Endothelial cell (in vitro differentiated cells): ENCODE measurements around the gene CENPE. TPM values are rescaled to one million over a fixed set of nuclear protein-coding genes. Genes with fewer than 3 reads are reported as not detected.

Source experiments
- DNase-seq: peaks from one replicate; pipeline ENCODE4 v3.0.0; 2021; ENCODE audit warnings: low spot score
- H3K27ac Mint-ChIP-seq: one replicate; pipeline ENCODE4 v1.8.0; 2021; ENCODE audit warnings: mixed read lengths, inconsistent platforms; ENCODE audit not compliant: unreplicated experiment
- H3K27me3 Mint-ChIP-seq: one replicate; pipeline ENCODE4 v1.8.0; 2021; ENCODE audit warnings: mild to moderate bottlenecking, moderate library complexity, mixed read lengths, inconsistent platforms; ENCODE audit not compliant: unreplicated experiment
- H3K36me3 Mint-ChIP-seq: one replicate; pipeline ENCODE4 v1.8.0; 2021; ENCODE audit warnings: mild to moderate bottlenecking, low read depth, mixed read lengths, inconsistent platforms; ENCODE audit not compliant: unreplicated experiment
- H3K4me1 Mint-ChIP-seq: one replicate; pipeline ENCODE4 v1.8.0; 2021; ENCODE audit warnings: mild to moderate bottlenecking, mixed read lengths, inconsistent platforms; ENCODE audit not compliant: unreplicated experiment
- H3K4me3 Mint-ChIP-seq: one replicate; pipeline ENCODE4 v1.8.0; 2021; ENCODE audit warnings: mild to moderate bottlenecking, mixed read lengths, inconsistent platforms; ENCODE audit not compliant: unreplicated experiment
- H3K9me3 Mint-ChIP-seq: one replicate; pipeline ENCODE4 v1.8.0; 2021; ENCODE audit warnings: mixed read lengths, inconsistent platforms; ENCODE audit not compliant: unreplicated experiment
- CTCF ChIP-seq: fragments of 200-600 bp; sonication (generic); IDR thresholded peaks from one replicate; pipeline ENCODE4 v1.5.0; 2021; ENCODE audit warnings: antibody characterized with exemption; ENCODE audit not compliant: unreplicated experiment
- total RNA-seq: library from RNA; stranded (reverse); fragmentation: NEBNext Ultra II Directional; extraction: Animal tissue kit (Norgen Biotek cat#: 25700); gene quantifications from one replicate; pipeline ENCODE4 v1.2.1, GENCODE V29; 2021; ENCODE audit not compliant: unreplicated experiment

CENPE gene
- total RNA-seq, 1 donor from 2014 or later: 7.3 TPM

GRCh38 chr4:103204111-103204510, 6.0 kb upstream of the CENPE start:
- Mint-ChIP-seq H3K4me1 (no peaks in the 10 kb centered on the region), H3K4me3 (no peak overlapping the region)
- no peak for TF ChIP-seq CTCF

GRCh38 chr4:103201724-103202123, 3.6 kb upstream of the CENPE start:
- Mint-ChIP-seq H3K27ac (no peak overlapping the region), H3K4me3 (no peak overlapping the region), H3K27me3 (no peaks in the 10 kb centered on the region), H3K9me3 (no peaks in the 10 kb centered on the region), H3K4me1 (peaks cover 6% of the 10 kb centered on the region), H3K36me3 (no peaks in the 10 kb centered on the region)
- no peak for DNase-seq
- TF ChIP-seq CTCF: no peak

More at GRCh38 chr4:103204111-103204510, 6.0 kb upstream of the CENPE start:
- H3K36me3 Mint-ChIP-seq: no peaks in the 10 kb centered on the region
- no peak for DNase-seq
- no peaks in the 10 kb centered on the region for H3K27me3 Mint-ChIP-seq
- H3K9me3 Mint-ChIP-seq: no peaks in the 10 kb centered on the region
- H3K27ac Mint-ChIP-seq: no peak overlapping the region

- no peaks in the 10 kb centered on the region for H3K9me3 Mint-ChIP-seq
- no peak overlapping the region for H3K4me3 Mint-ChIP-seq
- no peak overlapping the region for H3K27ac Mint-ChIP-seq
- no peaks in the 10 kb centered on the region for H3K27me3 Mint-ChIP-seq
- H3K4me1 Mint-ChIP-seq: peaks cover 6% of the 10 kb centered on the region
- DNase-seq: no peak
- no peaks in the 10 kb centered on the region for H3K36me3 Mint-ChIP-seq
- TF ChIP-seq CTCF: no peak
Observed at GRCh38 chr4:103201253-103201652, 3.1 kb upstream of the CENPE start.

GRCh38 chr4:103199009-103199408, 866 bp upstream of the CENPE start:
- H3K36me3 Mint-ChIP-seq: no peaks in the 10 kb centered on the region
- no peak overlapping the region for H3K27ac Mint-ChIP-seq
- H3K27me3 Mint-ChIP-seq: no peaks in the 10 kb centered on the region
- no peak for TF ChIP-seq CTCF
- H3K4me3 Mint-ChIP-seq: peak overlapping the region; percentile 93
- peaks cover 6% of the 10 kb centered on the region for H3K4me1 Mint-ChIP-seq
- DNase-seq: no peak
- no peaks in the 10 kb centered on the region for H3K9me3 Mint-ChIP-seq

- H3K9me3 Mint-ChIP-seq: no peaks in the 10 kb centered on the region
Observed at GRCh38 chr4:103197765-103198110, 405 bp downstream of the CENPE start.

More at GRCh38 chr4:103197765-103198110, 405 bp downstream of the CENPE start:
- DNase-seq: no peak
- Mint-ChIP-seq H3K4me3 (peak overlapping the region; percentile 93), H3K27me3 (no peaks in the 10 kb centered on the region), H3K27ac (peak overlapping the region; percentile 70), H3K36me3 (no peaks in the 10 kb centered on the region), H3K4me1 (peaks cover 6% of the 10 kb centered on the region)
- no peak for TF ChIP-seq CTCF
